ENCODE data around the gene MTNR1B.

DNA sequence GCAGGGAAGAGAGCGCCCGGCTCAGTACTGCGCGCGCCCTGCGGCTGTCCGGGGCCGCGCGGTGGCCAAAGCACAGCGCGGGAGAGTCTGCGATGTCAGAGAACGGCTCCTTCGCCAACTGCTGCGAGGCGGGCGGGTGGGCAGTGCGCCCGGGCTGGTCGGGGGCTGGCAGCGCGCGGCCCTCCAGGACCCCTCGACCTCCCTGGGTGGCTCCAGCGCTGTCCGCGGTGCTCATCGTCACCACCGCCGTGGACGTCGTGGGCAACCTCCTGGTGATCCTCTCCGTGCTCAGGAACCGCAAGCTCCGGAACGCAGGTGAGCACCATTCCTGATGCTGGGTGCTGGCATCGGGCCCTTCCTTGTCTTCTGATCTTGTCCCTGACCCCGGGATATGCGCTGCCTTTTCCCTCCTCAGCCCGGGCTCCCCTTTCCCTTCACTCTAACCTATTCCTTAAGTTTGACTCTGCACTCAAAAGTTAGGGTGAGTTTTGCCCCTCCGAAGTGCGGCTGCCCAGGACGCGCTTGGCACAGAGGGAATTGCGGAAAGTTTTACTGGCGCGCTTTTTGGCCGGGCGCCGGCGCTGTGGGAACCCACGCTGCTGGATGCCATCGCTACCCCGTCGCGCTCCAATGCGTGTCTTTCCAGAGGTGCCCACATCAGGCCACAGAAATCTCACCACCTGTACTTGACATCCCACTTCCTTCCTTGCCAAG is at the start of gene MTNR1B:
- TF ChIP-seq POLR2A (IDR thresholded peaks at IDR 0.05) (no peak), CTCF (IDR thresholded peaks at IDR 0.05) (no peak)
